H1 (cell line): ENCODE measurements around the gene RPIA. TPM values are rescaled to one million over a fixed set of nuclear protein-coding genes. Genes with fewer than 3 reads are reported as not detected.

ENCODE experiments used
- CTCF ChIA-PET: fragments of 300-600 bp; sonication (Branson Sonifier 250); formaldehyde crosslinking; loops from one replicate; lab custom pipeline; 2021; ENCODE audit not compliant: partially characterized antibody; lab: Charles Lee
- POLR2A ChIA-PET: fragments of 300-600 bp; sonication (Branson Sonifier 250); formaldehyde crosslinking; loops from one replicate; lab custom pipeline; 2021; ENCODE audit warnings: inconsistent platforms; ENCODE audit not compliant: partially characterized antibody; lab: Charles Lee
- DNase-seq, 2 experiments: peaks; one replicate each; pipeline versions ENCODE4 v3.0.0 to v3.0.0-alpha.2; 2010 to 2022; ENCODE audit warnings: low spot score in 2 of 2, low read depth in 1 of 2, mixed read lengths in 1 of 2
- FAIRE-seq: peaks from 2 replicates; lab custom pipeline; 2011; peaks lifted over from hg19 to GRCh38; lab: Jason Lieb, UNC
- H2AFZ ChIP-seq: 2 replicates; pipeline ENCODE4 v1.8.1; 2012; ENCODE audit warnings: low read length, inconsistent platforms
- H2AK5ac ChIP-seq: 2 replicates; pipeline ENCODE4 v1.6.1; 2013; ENCODE audit warnings: low read depth, low read length
- H2BK120ac ChIP-seq: replicated peaks from 2 replicates; pipeline ENCODE3; 2013; ENCODE audit warnings: low read depth, low read length, inconsistent platforms
- H2BK12ac ChIP-seq: 2 replicates; pipeline ENCODE4 v1.6.1; 2013; ENCODE audit warnings: low read depth, low read length
- H2BK15ac ChIP-seq: 2 replicates; pipeline ENCODE4 v1.6.1; 2013; ENCODE audit warnings: low read length
- H2BK20ac ChIP-seq: 2 replicates; pipeline ENCODE4 v1.6.1; 2013; ENCODE audit warnings: low read length
- H2BK5ac ChIP-seq: 2 replicates; pipeline ENCODE4 v1.6.1; 2013; ENCODE audit warnings: low read depth, low read length
- H3K14ac ChIP-seq: 2 replicates; pipeline ENCODE4 v1.6.1; 2013; ENCODE audit warnings: inconsistent platforms; ENCODE audit not compliant: insufficient read length
- H3K18ac ChIP-seq: 2 replicates; pipeline ENCODE4 v1.6.1; 2013; ENCODE audit warnings: low read length; ENCODE audit errors: extremely low read depth
- H3K23ac ChIP-seq: 2 replicates; pipeline ENCODE4 v1.6.1; 2013; ENCODE audit warnings: inconsistent platforms; ENCODE audit not compliant: insufficient read length
- H3K23me2 ChIP-seq: 2 replicates; pipeline ENCODE4 v1.6.1; 2013; ENCODE audit warnings: low read depth, low read length
- H3K27ac ChIP-seq: 2 replicates; pipeline ENCODE4 v1.6.1; 2011; ENCODE audit warnings: low read depth, low read length, inconsistent platforms
- H3K27me3 ChIP-seq, 4 experiments: replicated peaks in 1 of 4; 1 replicate in 1 of 4; 2 replicates in 3 of 4; pipeline versions ENCODE4 v1.6.1 to v1.8.1; 2011 to 2013; ENCODE audit warnings: low read length in 3 of 4, mild to moderate bottlenecking in 3 of 4, inconsistent platforms in 2 of 4, mixed read lengths in 2 of 4, moderate library complexity in 1 of 4; ENCODE audit not compliant: control insufficient read depth in 3 of 4, insufficient read depth in 3 of 4; ENCODE audit errors: extremely low read depth in 1 of 4
- H3K36me3 ChIP-seq, 4 experiments: 2 replicates each; pipeline versions ENCODE4 v1.6.1 to v1.8.1; 2011 to 2013; ENCODE audit warnings: mild to moderate bottlenecking in 4 of 4, low read length in 3 of 4, moderate library complexity in 2 of 4, control low read depth in 1 of 4, inconsistent platforms in 1 of 4; ENCODE audit not compliant: insufficient read depth in 4 of 4, control insufficient read depth in 2 of 4
- H3K4ac ChIP-seq: replicated peaks from 2 replicates; pipeline ENCODE3; 2013; ENCODE audit warnings: low read length, low read depth, mixed read lengths, inconsistent platforms; ENCODE audit not compliant: insufficient read length
- H3K4me1 ChIP-seq, 4 experiments: replicated peaks in 1 of 4; 1 replicate in 1 of 4; 2 replicates in 3 of 4; pipeline versions ENCODE4 v1.6.1 to v1.8.1; 2011 to 2013; ENCODE audit warnings: low read length in 3 of 4, inconsistent platforms in 2 of 4, mixed read lengths in 1 of 4; ENCODE audit not compliant: insufficient read depth in 4 of 4, control insufficient read depth in 3 of 4
- H3K4me2 ChIP-seq, 2 experiments: 2 replicates each; pipeline versions ENCODE4 v1.6.1 to v1.8.1; 2011 to 2013; ENCODE audit warnings: low read depth in 2 of 2, low read length in 2 of 2, control low read depth in 1 of 2, inconsistent platforms in 1 of 2, mild to moderate bottlenecking in 1 of 2; ENCODE audit not compliant: insufficient read depth in 1 of 2
- H3K4me3 ChIP-seq, 4 experiments: fragments of 200-600, 300-600 bp in 1 of 4; sonication (generic), shearing (Covaris generic), sonication (Bioruptor Twin) in 1 of 4; 2 replicates each; pipeline versions ENCODE4 v1.5.1 to v1.8.1; 2011 to 2016; ENCODE audit warnings: low read length in 4 of 4, low read depth in 3 of 4, control low read depth in 2 of 4, inconsistent platforms in 2 of 4, mild to moderate bottlenecking in 2 of 4, mixed read lengths in 1 of 4, moderate library complexity in 1 of 4; ENCODE audit not compliant: insufficient read depth in 2 of 4; ENCODE audit errors: extremely low read depth in 1 of 4
- H3K56ac ChIP-seq: replicated peaks from 2 replicates; pipeline ENCODE3; 2013; ENCODE audit warnings: low read depth, mild to moderate bottlenecking, mixed read lengths, low read length, inconsistent platforms; ENCODE audit not compliant: insufficient read length
- H3K79me1 ChIP-seq: 2 replicates; pipeline ENCODE4 v1.6.1; 2013; ENCODE audit warnings: low read depth, low read length, control low read depth
- H3K79me2 ChIP-seq, 2 experiments: 2 replicates each; pipeline versions ENCODE4 v1.6.1 to v1.8.1; 2012 to 2013; ENCODE audit warnings: low read length in 2 of 2, mild to moderate bottlenecking in 2 of 2, inconsistent platforms in 1 of 2; ENCODE audit not compliant: insufficient read depth in 2 of 2, control insufficient read depth in 1 of 2
- H3K9ac ChIP-seq, 4 experiments: replicated peaks in 1 of 4; 1 replicate in 1 of 4; 2 replicates in 3 of 4; pipeline versions ENCODE4 v1.6.1 to v1.8.1; 2011 to 2013; ENCODE audit warnings: low read depth in 3 of 4, low read length in 3 of 4, control low read depth in 2 of 4, mild to moderate bottlenecking in 2 of 4, moderate library complexity in 2 of 4, inconsistent platforms in 1 of 4; ENCODE audit errors: extremely low read depth in 1 of 4
- H3K9me3 ChIP-seq, 2 experiments: 2 replicates each; pipeline versions ENCODE4 v1.6.1 to v1.8.1; 2012 to 2013; ENCODE audit warnings: mild to moderate bottlenecking in 2 of 2, moderate library complexity in 2 of 2, control low read depth in 1 of 2, inconsistent platforms in 1 of 2, low read depth in 1 of 2, low read length in 1 of 2, mixed read lengths in 1 of 2; ENCODE audit not compliant: insufficient read depth in 2 of 2
- H4K20me1 ChIP-seq, 2 experiments: replicated peaks in 1 of 2; 2 replicates each; pipeline versions ENCODE3 to v1.8.1; 2011 to 2013; ENCODE audit warnings: inconsistent platforms in 2 of 2, low read length in 2 of 2, mild to moderate bottlenecking in 1 of 2; ENCODE audit not compliant: insufficient read depth in 2 of 2, control insufficient read depth in 1 of 2
- H4K5ac ChIP-seq: 2 replicates; pipeline ENCODE4 v1.6.1; 2013; ENCODE audit warnings: low read length, low read depth, mixed read lengths, inconsistent platforms; ENCODE audit not compliant: insufficient read length
- H4K8ac ChIP-seq: 2 replicates; pipeline ENCODE4 v1.8.0; 2013; ENCODE audit warnings: mild to moderate bottlenecking, moderate library complexity, low read length, inconsistent platforms; ENCODE audit not compliant: insufficient read depth; ENCODE audit errors: extremely low read depth
- H4K91ac ChIP-seq: replicated peaks from 2 replicates; pipeline ENCODE3; 2013; ENCODE audit warnings: low read length, mixed read lengths, inconsistent platforms; ENCODE audit not compliant: insufficient read length
- HDAC2 ChIP-seq, 2 experiments: fragments of 300-600 bp in 1 of 2; sonication (generic) in 1 of 2; IDR thresholded peaks; 2 replicates each; pipeline ENCODE4 v1.6.1; 2011 to 2012; ENCODE audit warnings: low read depth in 2 of 2, low read length in 2 of 2, mild to moderate bottlenecking in 2 of 2, moderate library complexity in 2 of 2, borderline replicate concordance in 1 of 2, inconsistent platforms in 1 of 2
- JUND ChIP-seq: IDR thresholded peaks from 2 replicates; pipeline ENCODE4 v1.6.1; 2011; ENCODE audit warnings: mild to moderate bottlenecking, improper control_type of control experiment, low read length
- SP4 ChIP-seq: IDR thresholded peaks from 2 replicates; pipeline ENCODE4 v1.6.1; 2012; ENCODE audit warnings: low read length, inconsistent platforms
- YY1 ChIP-seq: IDR thresholded peaks from 2 replicates; pipeline ENCODE4 v1.6.1; 2011; ENCODE audit warnings: low read depth, mild to moderate bottlenecking, low read length
- ZNF274 ChIP-seq: IDR thresholded peaks from 2 replicates; pipeline ENCODE4 v1.7.0; 2012; ENCODE audit warnings: low read length, borderline replicate concordance; ENCODE audit errors: extremely low read depth
- WGBS, 2 experiments: shearing (Covaris generic) in 1 of 2; methylation state at CpG; one replicate each; pipeline versions ENCODE4 v1.1.6 to v1.1.7; 2013 to 2015; ENCODE audit warnings: low lambda C conversion rate in 2 of 2, mixed read lengths in 2 of 2, inconsistent platforms in 1 of 2, low coverage in 1 of 2, missing lambda C conversion rate in 1 of 2; ENCODE audit not compliant: insufficient replicate concordance in 2 of 2, insufficient coverage in 1 of 2, insufficient read length in 1 of 2; ENCODE audit errors: extremely low coverage in 1 of 2, missing lambda C conversion rate in 1 of 2; 5-methylcytosine and 5-hydroxymethylcytosine counted together
- polyA plus RNA-seq, 7 experiments: library from polyadenylated mRNA; depleted of rRNA in 3 of 7; stranded (reverse) in 5 of 7; unstranded in 2 of 7; fragments of >200 nt in 5 of 7; fragments of 200-250 nt in 2 of 7; gene quantifications; 1 replicate in 5 of 7; 2 replicates in 1 of 7; 4 replicates in 1 of 7; pipeline versions ENCODE4 v1.2.1 to v1.2.3, GENCODE V29; 2011 to 2013; ENCODE audit warnings: missing spikeins in 2 of 7, mixed read lengths in 2 of 7
- total RNA-seq: library from RNA; stranded (reverse); fragmentation: NEBNext Ultra II Directional; extraction: Animal tissue kit (Norgen Biotek cat#: 25700); gene quantifications from 2 replicates; pipeline ENCODE4 v1.2.1, GENCODE V29; 2021
- TF ChIP-seq, protein P1 (sequence below): IDR thresholded peaks from 2 replicates; pipeline ENCODE4 v1.6.1; 2011; ENCODE audit warnings: low read depth, mild to moderate bottlenecking, low read length; ENCODE audit not compliant: insufficient read depth

Gene RPIA
- total and polyA plus RNA-seq, 2 of the 8 experiments (the other 6 are each of a cell fraction or from before 2014, with no cell fraction given): 13.1 to 24.0 TPM

DNA sequence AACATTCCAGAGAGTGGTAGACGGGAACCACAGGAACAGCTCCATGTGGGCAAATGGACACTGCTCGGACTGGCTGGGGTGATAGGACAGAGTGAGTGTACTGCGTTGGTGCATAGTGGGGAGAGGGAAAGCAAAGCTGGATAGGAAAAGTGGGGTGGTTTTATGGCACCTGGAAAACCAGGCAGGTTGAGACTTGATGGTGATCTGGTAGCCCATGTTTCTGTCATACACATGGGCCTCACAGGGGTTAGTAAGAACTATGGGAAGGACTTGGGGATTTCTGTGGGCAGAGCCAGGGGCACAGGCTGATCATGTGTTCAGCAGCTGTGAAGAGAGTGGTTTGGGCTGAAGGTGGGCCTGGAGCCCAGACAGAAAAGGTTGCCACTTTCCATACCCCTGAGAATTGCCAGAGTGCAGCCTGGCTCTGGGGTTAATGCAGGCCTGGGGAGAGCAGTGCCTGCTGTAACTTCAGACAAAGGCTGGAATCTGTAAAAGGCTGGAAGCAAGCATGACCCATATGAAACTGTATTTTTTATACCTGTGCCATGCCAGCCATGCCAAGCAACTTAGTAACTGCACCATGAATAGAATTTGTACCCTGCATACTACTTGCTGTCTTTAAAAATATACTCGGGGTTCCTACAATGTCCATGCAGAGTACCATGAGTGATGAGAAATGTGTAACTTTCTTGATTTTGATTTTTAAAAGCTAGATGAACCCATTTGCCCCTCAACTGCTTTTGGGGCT, 41.9 kb downstream of the RPIA start:
- POLR2A ChIA-PET: no interaction called here
- H3K36me3 ChIP-seq: peaks cover 7 to 13% (median 11%) of the 10 kb centered on the region in 4 experiments
- H3K79me1 ChIP-seq: peaks cover 3% of the 10 kb centered on the region; the same call in 1 of the 2 replicates
- H2BK5ac ChIP-seq: no peak overlapping the region
- H3K18ac ChIP-seq: no peak overlapping the region; the same call in 1 of the 2 replicates
- H3K23me2 ChIP-seq: no peaks in the 10 kb centered on the region
- no peak overlapping the region for H2BK15ac ChIP-seq
- peaks cover 0 to 2% of the 10 kb centered on the region in 2 experiments for H4K20me1 ChIP-seq
- H2BK120ac ChIP-seq: no peak overlapping the region
- H4K91ac ChIP-seq: no peak overlapping the region
- no peak overlapping the region for H3K4me3 ChIP-seq
- H2BK12ac ChIP-seq: no peak overlapping the region
- DNase-seq (no peak), FAIRE-seq (no peak)
- no peak overlapping the region; a peak in 1 of 7 replicates for H3K9ac ChIP-seq
- H3K23ac ChIP-seq: no peak overlapping the region
- H2AK5ac ChIP-seq: no peak overlapping the region
- CTCF ChIA-PET: interaction anchor here (0.6 to 1.6 kb wide), 2 partner anchors 20 to 230 kb away, joined by 4 to 5 read pairs; no protein-coding TSS in a partner anchor
- no peak overlapping the region for H4K8ac ChIP-seq
- H3K27ac ChIP-seq: no peak overlapping the region
- no peaks in the 10 kb centered on the region for H3K79me2 ChIP-seq
- no peaks in the 10 kb centered on the region for H3K9me3 ChIP-seq
- 95% methylated on average over 4 of the region's 4 CpGs; no CpG with 5 or more reads in 1 of the 2 experiments for WGBS, 2 experiments
- no peak overlapping the region for H2AFZ ChIP-seq
- no peaks in the 10 kb centered on the region for H3K27me3 ChIP-seq
- H3K4me2 ChIP-seq: no peak overlapping the region
- no peak overlapping the region for H3K56ac ChIP-seq
- H4K5ac ChIP-seq: no peak overlapping the region
- H3K4ac ChIP-seq: no peak overlapping the region
- H3K4me1 ChIP-seq: no peaks in the 10 kb centered on the region
- no peak overlapping the region for H2BK20ac ChIP-seq
- H3K14ac ChIP-seq: no peak overlapping the region
- TF ChIP-seq JUND (no peak), YY1 (no peak), SP4 (no peak), ZNF274 (no peak), HDAC2 (IDR thresholded peaks at IDR 0.05; ENCODE audit: borderline replicate concordance in 1 of 2, low read depth in 2 of 2, low read length in 2 of 2) (no peak)
- TF ChIP-seq, protein P1, sequence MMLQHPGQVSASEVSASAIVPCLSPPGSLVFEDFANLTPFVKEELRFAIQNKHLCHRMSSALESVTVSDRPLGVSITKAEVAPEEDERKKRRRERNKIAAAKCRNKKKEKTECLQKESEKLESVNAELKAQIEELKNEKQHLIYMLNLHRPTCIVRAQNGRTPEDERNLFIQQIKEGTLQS: no peak
